Keratinocyte (primary cell): ENCODE data around the gene KANSL1. TPM values are rescaled to one million over a fixed set of nuclear protein-coding genes. Genes with fewer than 3 reads are reported as not detected.
"Not testable (repeated sequence)": the region's sequence is repeated elsewhere in the genome, so short reads cannot be mapped to it uniquely, and the experiment has no call there.

Experiments
- DNase-seq: peaks from one replicate; pipeline ENCODE4 v3.0.0-alpha.2; 2011; ENCODE audit warnings: low read depth, missing footprints, low spot score
- FAIRE-seq: peaks from 2 replicates; lab custom pipeline; 2011; peaks lifted over from hg19 to GRCh38; lab: Jason Lieb, UNC
- H2AFZ ChIP-seq: 2 replicates; pipeline ENCODE4 v1.6.0; 2012; ENCODE audit warnings: low read length, control low read depth, inconsistent platforms; ENCODE audit not compliant: control insufficient read depth
- H3K27ac ChIP-seq: 2 replicates; pipeline ENCODE4 v1.5.1; 2011; ENCODE audit warnings: low read length; ENCODE audit not compliant: control insufficient read depth, insufficient read depth
- H3K27me3 ChIP-seq: 3 replicates; pipeline ENCODE4 v1.6.0; 2011; ENCODE audit warnings: low read length; ENCODE audit not compliant: control insufficient read depth, insufficient read depth; ENCODE audit errors: extremely low read depth
- H3K36me3 ChIP-seq, 2 experiments: 2 replicates in 1 of 2; 3 replicates in 1 of 2; pipeline ENCODE4 v1.5.1; 2011; ENCODE audit warnings: low read length in 2 of 2, mild to moderate bottlenecking in 1 of 2; ENCODE audit not compliant: control insufficient read depth in 2 of 2, insufficient read depth in 2 of 2; ENCODE audit errors: extremely low read depth in 1 of 2
- H3K4me1 ChIP-seq: 3 replicates; pipeline ENCODE4 v1.5.1; 2011; ENCODE audit warnings: low read length; ENCODE audit not compliant: control insufficient read depth, insufficient read depth; ENCODE audit errors: extremely low read depth
- H3K4me2 ChIP-seq: 3 replicates; pipeline ENCODE4 v1.6.0; 2011; ENCODE audit warnings: low read depth, low read length; ENCODE audit not compliant: control insufficient read depth, insufficient read depth; ENCODE audit errors: extremely low read depth
- H3K4me3 ChIP-seq, 3 experiments: fragments of 200-600 bp in 1 of 3; sonication (generic) in 1 of 3; 2 replicates in 2 of 3; 3 replicates in 1 of 3; pipeline ENCODE4 v1.5.1; 2011 to 2016; ENCODE audit warnings: low read length in 3 of 3, mild to moderate bottlenecking in 3 of 3, control low read depth in 2 of 3, inconsistent platforms in 1 of 3, low read depth in 1 of 3, mixed read lengths in 1 of 3, mixed run types in 1 of 3, moderate library complexity in 1 of 3; ENCODE audit not compliant: control insufficient read depth in 2 of 3, insufficient read depth in 2 of 3; ENCODE audit errors: extremely low read depth in 1 of 3
- H3K79me2 ChIP-seq: 2 replicates; pipeline ENCODE4 v1.6.0; 2012; ENCODE audit warnings: low read length; ENCODE audit not compliant: control insufficient read depth, insufficient read depth
- H3K9ac ChIP-seq: 3 replicates; pipeline ENCODE4 v1.6.0; 2011; ENCODE audit warnings: low read length; ENCODE audit not compliant: control insufficient read depth, insufficient read depth; ENCODE audit errors: extremely low read depth
- H3K9me1 ChIP-seq: 3 replicates; pipeline ENCODE4 v1.6.0; 2011; ENCODE audit warnings: low read length; ENCODE audit not compliant: control insufficient read depth, insufficient read depth; ENCODE audit errors: extremely low read depth
- H3K9me3 ChIP-seq: 2 replicates; pipeline ENCODE4 v1.5.1; 2012; ENCODE audit warnings: low read depth, low read length; ENCODE audit not compliant: control insufficient read depth
- H4K20me1 ChIP-seq: 3 replicates; pipeline ENCODE4 v1.6.0; 2011; ENCODE audit warnings: low read length; ENCODE audit not compliant: control insufficient read depth, insufficient read depth; ENCODE audit errors: extremely low read depth
- CTCF ChIP-seq, 3 experiments: IDR thresholded peaks in 1 of 3; conservative IDR thresholded peaks in 1 of 3; optimal IDR thresholded peaks in 1 of 3; 2 replicates in 2 of 3; 3 replicates in 1 of 3; pipeline versions ENCODE3 to v1.5.1; 2011; ENCODE audit warnings: low read length in 3 of 3, mild to moderate bottlenecking in 3 of 3, moderate library complexity in 2 of 3, control low read depth in 1 of 3, inconsistent platforms in 1 of 3; ENCODE audit not compliant: insufficient read depth in 2 of 3; ENCODE audit errors: extremely low read depth in 1 of 3
- EZH2 ChIP-seq: IDR thresholded peaks from one replicate; pipeline ENCODE4 v1.6.1; 2012; ENCODE audit warnings: inconsistent platforms, mild to moderate bottlenecking, low read length, moderate library complexity
- dilution Hi-C: fragments of 300-500 bp; cut with MboI; formaldehyde crosslinking; loops from one replicate; pipeline ENCODE4 v1.7.0; 2020; ENCODE audit warnings: low sequenced_read_pairs; ENCODE audit not compliant: extremely low pct_ligation_motif_present
- polyA plus RNA-seq, 5 experiments: library from polyadenylated mRNA; depleted of rRNA in 3 of 5; stranded (reverse) in 3 of 5; stranded (forward) in 1 of 5; unstranded in 1 of 5; fragments of >200 nt; gene quantifications; 1 replicate in 1 of 5; 2 replicates in 3 of 5; 3 replicates in 1 of 5; pipeline versions ENCODE4 v1.2.1 to v1.2.3, GENCODE V29; 2011 to 2012; ENCODE audit warnings: missing spikeins in 2 of 5, low read depth in 1 of 5, low replicate concordance in 1 of 5

The KANSL1 gene
- polyA plus RNA-seq, 1 donor (not counting 4 experiments of a cell fraction or from before 2014, with no cell fraction given): 17.6 TPM

- H3K4me1 ChIP-seq: peaks cover 12% of the 10 kb centered on the region
Measured at GRCh38 chr17:46180185-46180891, 12.9 kb downstream of the KANSL1 start.

GRCh38 chr17:46179375-46179999 is 13.7 kb downstream of the KANSL1 start:
- FAIRE-seq (no peak), DNase-seq (no peak)
- no peak overlapping the region for H3K4me3 ChIP-seq
- H3K27me3 ChIP-seq: no peaks in the 10 kb centered on the region
- peaks cover 11% of the 10 kb centered on the region for H3K9me1 ChIP-seq
- peaks cover 2 to 3% of the 10 kb centered on the region in 2 experiments for H3K36me3 ChIP-seq
- H2AFZ ChIP-seq: no peak overlapping the region
- no peak overlapping the region for H3K4me2 ChIP-seq
- dilution Hi-C loops: no loop called here
- no peak overlapping the region for H3K27ac ChIP-seq
- H3K4me1 ChIP-seq: peaks cover 10% of the 10 kb centered on the region
- H4K20me1 ChIP-seq: peaks cover 54% of the 10 kb centered on the region
- peaks cover 99% of the 10 kb centered on the region for H3K79me2 ChIP-seq
- no peak overlapping the region for H3K9ac ChIP-seq
- no peaks in the 10 kb centered on the region for H3K9me3 ChIP-seq
- TF ChIP-seq EZH2 (no peak), CTCF (optimal IDR thresholded peaks at IDR 0.05 in 1 of 3, IDR thresholded peaks at IDR 0.05 in 1 of 3, conservative IDR thresholded peaks at IDR 0.05 in 1 of 3; ENCODE audit: extremely low read depth in 1 of 3, insufficient read depth in 2 of 3, low read length in 3 of 3) (no peak)

More at GRCh38 chr17:46180185-46180891, 12.9 kb downstream of the KANSL1 start:
- H3K4me3 ChIP-seq, H3K27me3 ChIP-seq, H3K36me3 ChIP-seq, H3K27ac ChIP-seq, H3K9ac ChIP-seq, H3K4me2 ChIP-seq, H2AFZ ChIP-seq, DNase-seq, dilution Hi-C loops, H3K9me3 ChIP-seq, FAIRE-seq: not testable (repeated sequence)
- Histone ChIP-seq H4K20me1 (peaks cover 49% of the 10 kb centered on the region), H3K9me1 (peaks cover 16% of the 10 kb centered on the region), H3K79me2 (peaks cover 99% of the 10 kb centered on the region)
